SK-N-SH treated with all-trans-retinoic acid at 6 μM for 48 hours (cell line): ENCODE data around the gene PLEKHO1.
A peak's percentile ranks its signal among the peaks of the same experiment; 100 is the strongest.

Experiments
- ATAC-seq: fragments of 200-7000 bp; cut with Tn5 transposase; 3 replicates; pipeline ENCODE4 v1.9.1; 2020; ENCODE audit warnings: mild to moderate bottlenecking, moderate library complexity
- BACH2 ChIP-seq: fragments of 250-450 bp; sonication (Bioruptor Pico); IDR thresholded peaks from 2 replicates; pipeline ENCODE4 v1.9.0; 2021; ENCODE audit warnings: mild to moderate bottlenecking, borderline replicate concordance
- ESRRG ChIP-seq: fragments of 250-450 bp; sonication (Bioruptor Pico); IDR thresholded peaks from 2 replicates; pipeline ENCODE4 v1.6.1; 2021; ENCODE audit warnings: mild to moderate bottlenecking
- GLIS3 ChIP-seq: fragments of 250-450 bp; sonication (Bioruptor Pico); IDR thresholded peaks from 2 replicates; pipeline ENCODE4 v1.5.0; 2020; ENCODE audit warnings: mild to moderate bottlenecking, moderate library complexity
- OSR1 ChIP-seq: fragments of 250-450 bp; sonication (Bioruptor Pico); IDR thresholded peaks from 2 replicates; pipeline ENCODE4 v1.8.0; 2022; ENCODE audit warnings: moderate library complexity, mild to moderate bottlenecking, inconsistent platforms
- PPARA ChIP-seq: fragments of 250-450 bp; sonication (Bioruptor Pico); IDR thresholded peaks from 2 replicates; pipeline ENCODE4 v1.5.0; 2020; ENCODE audit warnings: mild to moderate bottlenecking, borderline replicate concordance
- RARB ChIP-seq: fragments of 250-450 bp; sonication (Bioruptor Pico); IDR thresholded peaks from 2 replicates; pipeline ENCODE4 v1.8.0; 2021; ENCODE audit warnings: mild to moderate bottlenecking, moderate library complexity
- SNAI2 ChIP-seq: fragments of 250-450 bp; sonication (Bioruptor Pico); IDR thresholded peaks from 2 replicates; pipeline ENCODE4 v1.5.0; 2020; ENCODE audit warnings: mild to moderate bottlenecking, moderate library complexity
- TCF4 ChIP-seq: fragments of 250-450 bp; sonication (Bioruptor Pico); IDR thresholded peaks from 2 replicates; pipeline ENCODE4 v1.8.0; 2021; ENCODE audit warnings: mild to moderate bottlenecking, moderate library complexity, borderline replicate concordance
- ZC3H10 ChIP-seq: fragments of 250-450 bp; sonication (Bioruptor Pico); IDR thresholded peaks from 2 replicates; pipeline ENCODE4 v1.5.1; 2021; ENCODE audit warnings: mild to moderate bottlenecking, moderate library complexity
- ZFP3 ChIP-seq: fragments of 250-450 bp; sonication (Bioruptor Pico); IDR thresholded peaks from 2 replicates; pipeline ENCODE4 v1.5.0; 2020; ENCODE audit warnings: mild to moderate bottlenecking, moderate library complexity
- ZFP30 ChIP-seq: fragments of 450-650 bp; formaldehyde crosslinking; IDR thresholded peaks from 2 replicates; pipeline ENCODE4 v1.5.0; 2022; ENCODE audit warnings: mild to moderate bottlenecking, moderate library complexity
- ZNF70 ChIP-seq: fragments of 450-650 bp; formaldehyde crosslinking; IDR thresholded peaks from 2 replicates; pipeline ENCODE4 v1.5.0; 2020; ENCODE audit warnings: mild to moderate bottlenecking, moderate library complexity
- ZNF8 ChIP-seq: fragments of 450-650 bp; formaldehyde crosslinking; IDR thresholded peaks from 2 replicates; pipeline ENCODE4 v1.5.0; 2020; ENCODE audit warnings: mild to moderate bottlenecking, moderate library complexity
- TF ChIP-seq, protein P1 (sequence below): fragments of 250-450 bp; sonication (Bioruptor Pico); IDR thresholded peaks from 2 replicates; pipeline ENCODE4 v1.5.0; 2020; ENCODE audit warnings: mild to moderate bottlenecking, moderate library complexity
- TF ChIP-seq, protein P2 (sequence below): fragments of 250-450 bp; sonication (Bioruptor Pico); IDR thresholded peaks from 2 replicates; pipeline ENCODE4 v1.8.0; 2021; ENCODE audit warnings: low read depth, mild to moderate bottlenecking, moderate library complexity, borderline replicate concordance
- TF ChIP-seq, protein P3 (sequence below): fragments of 250-450 bp; sonication (Bioruptor Pico); IDR thresholded peaks from 2 replicates; pipeline ENCODE4 v1.8.0; 2020; ENCODE audit warnings: mild to moderate bottlenecking, moderate library complexity, borderline replicate concordance
- TF ChIP-seq, protein P4 (sequence below): fragments of 250-450 bp; sonication (Bioruptor Pico); IDR thresholded peaks from 2 replicates; pipeline ENCODE4 v1.5.1; 2021; ENCODE audit warnings: mild to moderate bottlenecking, moderate library complexity
- TF ChIP-seq, protein P5 (sequence below): fragments of 250-450 bp; sonication (Bioruptor Pico); IDR thresholded peaks from 2 replicates; pipeline ENCODE4 v1.5.1; 2020; ENCODE audit warnings: low read depth, mild to moderate bottlenecking, moderate library complexity

Gene PLEKHO1

DNA sequence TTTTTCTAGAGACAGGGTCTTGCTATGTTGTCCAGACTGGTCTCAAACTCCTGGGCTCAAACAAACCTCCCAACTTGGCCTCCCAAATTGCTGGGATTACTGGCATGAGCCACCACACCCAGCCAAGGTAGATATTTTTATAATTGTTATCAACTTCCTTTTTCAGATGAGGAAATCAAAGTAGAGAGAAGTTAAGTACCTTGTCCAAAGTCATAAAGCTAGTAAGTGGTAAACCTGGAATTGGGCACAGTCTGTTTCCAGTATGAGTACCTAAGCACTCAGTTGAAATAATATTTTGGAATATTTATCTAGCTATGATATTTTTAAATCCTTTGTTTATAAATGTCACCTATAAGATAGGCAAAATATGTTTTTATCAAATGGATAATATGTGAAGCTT is 22.3 kb upstream of the PLEKHO1 start:
- TF ChIP-seq BACH2 (CRISPR knock-in tag) (no peak), ZFP30 (CRISPR knock-in tag) (no peak), ZNF8 (CRISPR knock-in tag) (no peak), TCF4 (no peak), PPARA (CRISPR knock-in tag) (no peak), RARB (no peak), ZNF70 (CRISPR knock-in tag) (no peak), SNAI2 (CRISPR knock-in tag) (no peak)
- TF ChIP-seq, protein P1, sequence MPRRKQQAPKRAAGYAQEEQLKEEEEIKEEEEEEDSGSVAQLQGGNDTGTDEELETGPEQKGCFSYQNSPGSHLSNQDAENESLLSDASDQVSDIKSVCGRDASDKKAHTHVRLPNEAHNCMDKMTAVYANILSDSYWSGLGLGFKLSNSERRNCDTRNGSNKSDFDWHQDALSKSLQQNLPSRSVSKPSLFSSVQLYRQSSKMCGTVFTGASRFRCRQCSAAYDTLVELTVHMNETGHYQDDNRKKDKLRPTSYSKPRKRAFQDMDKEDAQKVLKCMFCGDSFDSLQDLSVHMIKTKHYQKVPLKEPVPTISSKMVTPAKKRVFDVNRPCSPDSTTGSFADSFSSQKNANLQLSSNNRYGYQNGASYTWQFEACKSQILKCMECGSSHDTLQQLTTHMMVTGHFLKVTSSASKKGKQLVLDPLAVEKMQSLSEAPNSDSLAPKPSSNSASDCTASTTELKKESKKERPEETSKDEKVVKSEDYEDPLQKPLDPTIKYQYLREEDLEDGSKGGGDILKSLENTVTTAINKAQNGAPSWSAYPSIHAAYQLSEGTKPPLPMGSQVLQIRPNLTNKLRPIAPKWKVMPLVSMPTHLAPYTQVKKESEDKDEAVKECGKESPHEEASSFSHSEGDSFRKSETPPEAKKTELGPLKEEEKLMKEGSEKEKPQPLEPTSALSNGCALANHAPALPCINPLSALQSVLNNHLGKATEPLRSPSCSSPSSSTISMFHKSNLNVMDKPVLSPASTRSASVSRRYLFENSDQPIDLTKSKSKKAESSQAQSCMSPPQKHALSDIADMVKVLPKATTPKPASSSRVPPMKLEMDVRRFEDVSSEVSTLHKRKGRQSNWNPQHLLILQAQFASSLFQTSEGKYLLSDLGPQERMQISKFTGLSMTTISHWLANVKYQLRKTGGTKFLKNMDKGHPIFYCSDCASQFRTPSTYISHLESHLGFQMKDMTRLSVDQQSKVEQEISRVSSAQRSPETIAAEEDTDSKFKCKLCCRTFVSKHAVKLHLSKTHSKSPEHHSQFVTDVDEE: no peak
- TF ChIP-seq, protein P2, sequence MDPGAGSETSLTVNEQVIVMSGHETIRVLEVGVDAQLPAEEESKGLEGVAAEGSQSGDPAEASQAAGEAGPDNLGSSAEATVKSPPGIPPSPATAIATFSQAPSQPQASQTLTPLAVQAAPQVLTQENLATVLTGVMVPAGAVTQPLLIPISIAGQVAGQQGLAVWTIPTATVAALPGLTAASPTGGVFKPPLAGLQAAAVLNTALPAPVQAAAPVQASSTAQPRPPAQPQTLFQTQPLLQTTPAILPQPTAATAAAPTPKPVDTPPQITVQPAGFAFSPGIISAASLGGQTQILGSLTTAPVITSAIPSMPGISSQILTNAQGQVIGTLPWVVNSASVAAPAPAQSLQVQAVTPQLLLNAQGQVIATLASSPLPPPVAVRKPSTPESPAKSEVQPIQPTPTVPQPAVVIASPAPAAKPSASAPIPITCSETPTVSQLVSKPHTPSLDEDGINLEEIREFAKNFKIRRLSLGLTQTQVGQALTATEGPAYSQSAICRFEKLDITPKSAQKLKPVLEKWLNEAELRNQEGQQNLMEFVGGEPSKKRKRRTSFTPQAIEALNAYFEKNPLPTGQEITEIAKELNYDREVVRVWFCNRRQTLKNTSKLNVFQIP (CRISPR knock-in tag): no peak
- ATAC-seq: no peak

DNA sequence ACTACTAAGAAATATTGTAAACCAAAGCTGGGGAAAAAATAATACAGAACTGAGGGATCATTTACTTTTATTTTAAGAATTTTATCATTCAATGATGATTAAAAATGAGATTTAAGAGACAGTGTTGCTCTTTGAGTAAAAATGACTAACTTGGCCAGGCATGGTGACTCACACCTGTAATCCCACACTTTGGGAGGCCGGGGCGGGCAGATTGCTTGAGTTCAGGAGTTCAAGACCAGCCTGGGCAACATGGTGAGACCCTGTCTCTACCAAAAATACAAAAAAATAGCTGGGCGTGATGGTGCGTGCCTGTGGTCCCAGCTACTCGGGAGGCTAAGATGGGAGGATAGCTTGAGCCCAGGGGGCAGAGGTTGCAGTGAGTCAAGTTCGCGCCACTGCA is 21.8 kb upstream of the PLEKHO1 start:
- no peak; the same call in 2 of the 3 replicates for ATAC-seq
- TF ChIP-seq GLIS3 (no peak), PPARA (CRISPR knock-in tag) (no peak), ZFP3 (CRISPR knock-in tag) (no peak), RARB (no peak), SNAI2 (CRISPR knock-in tag) (no peak), BACH2 (CRISPR knock-in tag) (no peak), ZNF8 (CRISPR knock-in tag) (no peak), ESRRG (CRISPR knock-in tag) (no peak), OSR1 (CRISPR knock-in tag) (no peak), TCF4 (no peak)
- TF ChIP-seq, protein P2 (CRISPR knock-in tag): no peak
- TF ChIP-seq, protein P3, sequence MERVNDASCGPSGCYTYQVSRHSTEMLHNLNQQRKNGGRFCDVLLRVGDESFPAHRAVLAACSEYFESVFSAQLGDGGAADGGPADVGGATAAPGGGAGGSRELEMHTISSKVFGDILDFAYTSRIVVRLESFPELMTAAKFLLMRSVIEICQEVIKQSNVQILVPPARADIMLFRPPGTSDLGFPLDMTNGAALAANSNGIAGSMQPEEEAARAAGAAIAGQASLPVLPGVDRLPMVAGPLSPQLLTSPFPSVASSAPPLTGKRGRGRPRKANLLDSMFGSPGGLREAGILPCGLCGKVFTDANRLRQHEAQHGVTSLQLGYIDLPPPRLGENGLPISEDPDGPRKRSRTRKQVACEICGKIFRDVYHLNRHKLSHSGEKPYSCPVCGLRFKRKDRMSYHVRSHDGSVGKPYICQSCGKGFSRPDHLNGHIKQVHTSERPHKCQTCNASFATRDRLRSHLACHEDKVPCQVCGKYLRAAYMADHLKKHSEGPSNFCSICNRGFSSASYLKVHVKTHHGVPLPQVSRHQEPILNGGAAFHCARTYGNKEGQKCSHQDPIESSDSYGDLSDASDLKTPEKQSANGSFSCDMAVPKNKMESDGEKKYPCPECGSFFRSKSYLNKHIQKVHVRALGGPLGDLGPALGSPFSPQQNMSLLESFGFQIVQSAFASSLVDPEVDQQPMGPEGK (CRISPR knock-in tag): no peak
- TF ChIP-seq, protein P4, sequence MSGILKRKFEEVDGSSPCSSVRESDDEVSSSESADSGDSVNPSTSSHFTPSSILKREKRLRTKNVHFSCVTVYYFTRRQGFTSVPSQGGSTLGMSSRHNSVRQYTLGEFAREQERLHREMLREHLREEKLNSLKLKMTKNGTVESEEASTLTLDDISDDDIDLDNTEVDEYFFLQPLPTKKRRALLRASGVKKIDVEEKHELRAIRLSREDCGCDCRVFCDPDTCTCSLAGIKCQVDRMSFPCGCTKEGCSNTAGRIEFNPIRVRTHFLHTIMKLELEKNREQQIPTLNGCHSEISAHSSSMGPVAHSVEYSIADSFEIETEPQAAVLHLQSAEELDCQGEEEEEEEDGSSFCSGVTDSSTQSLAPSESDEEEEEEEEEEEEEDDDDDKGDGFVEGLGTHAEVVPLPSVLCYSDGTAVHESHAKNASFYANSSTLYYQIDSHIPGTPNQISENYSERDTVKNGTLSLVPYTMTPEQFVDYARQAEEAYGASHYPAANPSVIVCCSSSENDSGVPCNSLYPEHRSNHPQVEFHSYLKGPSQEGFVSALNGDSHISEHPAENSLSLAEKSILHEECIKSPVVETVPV: no peak
- TF ChIP-seq, protein P5, sequence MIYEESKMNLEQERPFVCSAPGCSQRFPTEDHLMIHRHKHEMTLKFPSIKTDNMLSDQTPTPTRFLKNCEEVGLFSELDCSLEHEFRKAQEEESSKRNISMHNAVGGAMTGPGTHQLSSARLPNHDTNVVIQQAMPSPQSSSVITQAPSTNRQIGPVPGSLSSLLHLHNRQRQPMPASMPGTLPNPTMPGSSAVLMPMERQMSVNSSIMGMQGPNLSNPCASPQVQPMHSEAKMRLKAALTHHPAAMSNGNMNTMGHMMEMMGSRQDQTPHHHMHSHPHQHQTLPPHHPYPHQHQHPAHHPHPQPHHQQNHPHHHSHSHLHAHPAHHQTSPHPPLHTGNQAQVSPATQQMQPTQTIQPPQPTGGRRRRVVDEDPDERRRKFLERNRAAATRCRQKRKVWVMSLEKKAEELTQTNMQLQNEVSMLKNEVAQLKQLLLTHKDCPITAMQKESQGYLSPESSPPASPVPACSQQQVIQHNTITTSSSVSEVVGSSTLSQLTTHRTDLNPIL: no peak

DNA sequence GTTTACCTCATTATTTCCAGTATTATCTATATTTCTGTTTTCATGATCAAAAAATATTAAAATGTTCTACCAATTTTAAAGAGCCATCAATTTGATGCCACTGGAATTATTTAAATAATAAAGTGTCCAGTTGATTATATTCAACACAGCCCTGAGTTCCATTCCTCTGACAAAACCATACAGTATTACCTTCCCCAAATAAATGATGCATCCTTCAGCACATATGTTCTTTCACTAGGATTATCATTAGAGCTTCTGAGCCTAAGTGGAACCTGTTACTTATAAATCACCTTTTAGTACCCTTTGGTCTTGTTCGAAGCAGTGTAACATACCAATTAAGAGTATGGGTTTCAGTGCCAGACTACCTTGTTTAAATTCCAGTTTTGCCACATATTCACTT is 17.3 kb upstream of the PLEKHO1 start:
- peak; percentile 38; the same call in 1 of the 3 replicates for ATAC-seq
- no peak for TF ChIP-seq TCF4
- no peak for TF ChIP-seq ZC3H10 (CRISPR knock-in tag)
- TF ChIP-seq OSR1 (CRISPR knock-in tag): no peak
- TF ChIP-seq, protein P3 (CRISPR knock-in tag): no peak
- TF ChIP-seq GLIS3: no peak
- no peak for TF ChIP-seq ZFP3 (CRISPR knock-in tag)
- no peak for TF ChIP-seq ESRRG (CRISPR knock-in tag)
- no peak for TF ChIP-seq ZNF8 (CRISPR knock-in tag)
- TF ChIP-seq, protein P5: no peak
- TF ChIP-seq, protein P1: no peak
- TF ChIP-seq RARB: no peak
- TF ChIP-seq SNAI2 (CRISPR knock-in tag): no peak
